ENCODE measurements around the gene HK1. TPM values are rescaled to one million over a fixed set of nuclear protein-coding genes. Genes with fewer than 3 reads are reported as not detected.

HK1 gene
- total RNA-seq, 2 donors from 2014 or later: 73.3 to 83.3 TPM

- intact Hi-C loops (cut with DNase I): loop anchor here (5.0 kb wide), 2 partner anchors 101 to 231 kb away; no protein-coding TSS in a partner anchor
- H3K27ac ChIP-seq: peak overlapping the region; percentile 33
- H3K36me3 ChIP-seq: no peaks in the 10 kb centered on the region
- no peaks in the 10 kb centered on the region for H3K9me3 ChIP-seq
- no peak for DNase-seq
- no peaks in the 10 kb centered on the region for H3K27me3 ChIP-seq
- no peak overlapping the region for H3K4me3 ChIP-seq
- H3K4me1 ChIP-seq: no peaks in the 10 kb centered on the region
- peak overlapping the region in 1 of 2 donors; percentile 4 for H3K9ac ChIP-seq (ENCODE audit: low read depth in 2 of 2, low read length in 2 of 2)
- TF ChIP-seq, protein P1, sequence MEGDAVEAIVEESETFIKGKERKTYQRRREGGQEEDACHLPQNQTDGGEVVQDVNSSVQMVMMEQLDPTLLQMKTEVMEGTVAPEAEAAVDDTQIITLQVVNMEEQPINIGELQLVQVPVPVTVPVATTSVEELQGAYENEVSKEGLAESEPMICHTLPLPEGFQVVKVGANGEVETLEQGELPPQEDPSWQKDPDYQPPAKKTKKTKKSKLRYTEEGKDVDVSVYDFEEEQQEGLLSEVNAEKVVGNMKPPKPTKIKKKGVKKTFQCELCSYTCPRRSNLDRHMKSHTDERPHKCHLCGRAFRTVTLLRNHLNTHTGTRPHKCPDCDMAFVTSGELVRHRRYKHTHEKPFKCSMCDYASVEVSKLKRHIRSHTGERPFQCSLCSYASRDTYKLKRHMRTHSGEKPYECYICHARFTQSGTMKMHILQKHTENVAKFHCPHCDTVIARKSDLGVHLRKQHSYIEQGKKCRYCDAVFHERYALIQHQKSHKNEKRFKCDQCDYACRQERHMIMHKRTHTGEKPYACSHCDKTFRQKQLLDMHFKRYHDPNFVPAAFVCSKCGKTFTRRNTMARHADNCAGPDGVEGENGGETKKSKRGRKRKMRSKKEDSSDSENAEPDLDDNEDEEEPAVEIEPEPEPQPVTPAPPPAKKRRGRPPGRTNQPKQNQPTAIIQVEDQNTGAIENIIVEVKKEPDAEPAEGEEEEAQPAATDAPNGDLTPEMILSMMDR (IDR thresholded peaks at IDR 0.05): no peak
Observed at GRCh38 chr10:69406302-69406811, 128.1 kb downstream of the HK1 start.

- Histone ChIP-seq H3K27ac (no peak overlapping the region), H3K9me3 (no peaks in the 10 kb centered on the region), H3K9ac (ENCODE audit: low read depth in 2 of 2, low read length in 2 of 2) (peak overlapping the region in 1 of 2 donors; percentile 4), H3K4me1 (no peaks in the 10 kb centered on the region), H3K4me3 (no peak overlapping the region), H3K27me3 (no peaks in the 10 kb centered on the region), H3K36me3 (no peaks in the 10 kb centered on the region)
- TF ChIP-seq, protein P1 (IDR thresholded peaks at IDR 0.05): no peak
- DNase-seq: no peak
- intact Hi-C loops (cut with DNase I): loop anchor here (5.0 kb wide), 2 partner anchors 100 to 230 kb away; no protein-coding TSS in a partner anchor
Observed at GRCh38 chr10:69406816-69407580, 128.7 kb downstream of the HK1 start.

DNA sequence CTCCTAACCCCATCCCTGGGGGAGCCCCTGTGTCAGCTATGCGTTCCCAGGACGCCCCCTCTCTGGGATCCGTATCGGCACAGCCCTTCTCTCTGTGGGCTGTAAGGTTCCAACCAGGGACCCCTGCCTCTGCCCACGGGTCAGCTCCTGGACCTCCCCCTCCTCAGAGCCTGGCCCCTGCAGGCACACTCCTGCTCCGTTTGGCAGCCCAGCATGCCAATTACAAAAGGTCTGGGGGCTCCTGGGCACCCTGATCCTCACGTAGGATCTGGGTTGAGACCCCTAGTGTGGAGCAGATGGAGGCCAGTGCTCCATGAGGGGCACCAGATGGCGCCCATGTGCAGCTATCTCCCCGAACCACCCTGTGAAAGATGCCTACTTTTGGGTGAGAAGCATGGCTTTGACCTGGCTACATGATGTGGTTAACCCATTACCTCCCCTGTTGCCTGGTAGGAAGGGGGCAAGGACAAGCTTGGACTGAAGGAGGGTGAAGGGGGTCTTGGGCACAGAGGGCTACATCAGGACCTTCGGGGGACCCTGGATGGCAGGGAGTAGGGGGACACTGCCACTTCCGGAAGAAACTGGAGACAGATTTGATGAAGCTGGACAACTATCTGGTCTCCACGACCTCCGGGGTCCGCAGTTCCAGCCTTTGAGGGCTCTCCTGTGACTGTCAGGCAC, 129.5 kb downstream of the HK1 start:
- no peaks in the 10 kb centered on the region for H3K4me1 ChIP-seq
- H3K27me3 ChIP-seq: no peaks in the 10 kb centered on the region
- intact Hi-C loops (cut with DNase I): loop anchor here (5.0 kb wide), 2 partner anchors 100 to 230 kb away; no protein-coding TSS in a partner anchor
- peak overlapping the region; percentile 71 for H3K27ac ChIP-seq
- DNase-seq: no peak
- H3K9ac ChIP-seq (ENCODE audit: low read depth in 2 of 2, low read length in 2 of 2): peak overlapping the region in 1 of 2 donors; percentile 8
- TF ChIP-seq, protein P1 (IDR thresholded peaks at IDR 0.05): peak; percentile 19
- H3K36me3 ChIP-seq: no peaks in the 10 kb centered on the region
- no peak overlapping the region for H3K4me3 ChIP-seq
- H3K9me3 ChIP-seq: no peaks in the 10 kb centered on the region

DNA sequence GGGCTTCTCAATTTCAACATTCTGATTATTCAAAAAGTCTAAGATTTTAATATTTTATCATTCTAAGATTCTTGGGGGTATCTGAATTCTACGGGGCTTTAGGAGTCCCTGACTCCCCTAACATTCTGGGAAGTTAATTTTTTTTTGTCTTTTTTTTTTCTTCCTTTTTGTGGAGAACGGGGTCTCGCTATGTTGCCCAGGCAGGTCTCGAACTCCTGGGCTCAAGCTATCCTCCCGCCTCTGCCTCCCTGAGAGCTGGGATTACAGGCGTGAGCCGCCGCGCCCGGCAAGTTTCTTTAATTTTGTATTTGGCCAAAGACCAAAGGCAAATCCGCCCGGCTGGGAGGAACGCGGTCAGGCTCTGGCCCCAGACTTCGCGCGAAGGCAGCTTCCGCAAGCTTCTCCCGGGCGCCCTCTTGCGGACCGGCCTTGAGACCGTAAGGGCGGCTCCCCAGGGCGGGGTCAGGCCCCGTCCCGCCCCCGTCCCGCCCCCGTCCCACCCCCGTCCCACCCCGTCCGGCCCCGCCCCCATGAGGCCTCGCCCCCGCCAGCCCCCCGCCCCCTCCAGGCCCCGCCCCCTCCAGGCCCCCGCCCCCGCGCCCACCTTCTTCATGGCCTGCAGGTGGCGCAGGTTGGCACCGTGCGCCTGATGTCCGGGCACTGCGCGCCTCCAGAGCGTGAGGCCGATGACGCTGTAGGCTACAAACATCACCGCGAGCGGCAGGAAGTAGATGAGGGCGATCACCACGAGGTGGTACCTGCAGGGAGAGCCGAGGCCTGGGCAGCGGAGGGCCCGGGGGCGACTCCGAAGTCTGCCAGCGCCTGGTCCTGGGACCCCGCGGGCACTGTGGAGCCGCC, 130.3 kb downstream of the HK1 start:
- Histone ChIP-seq H3K9me3 (no peaks in the 10 kb centered on the region), H3K9ac (ENCODE audit: low read depth in 2 of 2, low read length in 2 of 2) (peak overlapping the region in 1 of 2 donors; percentile 4), H3K4me3 (peak overlapping the region; percentile 13), H3K27me3 (no peaks in the 10 kb centered on the region), H3K4me1 (no peaks in the 10 kb centered on the region), H3K27ac (peak overlapping the region; percentile 90), H3K36me3 (no peaks in the 10 kb centered on the region)
- intact Hi-C loops (cut with DNase I): loop anchor here (1.0 to 5.0 kb wide), 3 partner anchors 13 to 229 kb away; no protein-coding TSS in a partner anchor
- TF ChIP-seq, protein P1 (IDR thresholded peaks at IDR 0.05): peak; percentile 74
- peak; percentile 97 for DNase-seq

- no peaks in the 10 kb centered on the region for H3K4me1 ChIP-seq
- no peaks in the 10 kb centered on the region for H3K36me3 ChIP-seq
- H3K27ac ChIP-seq: peak overlapping the region; percentile 90
- H3K4me3 ChIP-seq: peak overlapping the region; percentile 13
- intact Hi-C loops (cut with DNase I): loop anchor here (1.0 to 5.0 kb wide), 3 partner anchors 12 to 228 kb away; no protein-coding TSS in a partner anchor
- TF ChIP-seq, protein P1 (IDR thresholded peaks at IDR 0.05): no peak
- H3K27me3 ChIP-seq: no peaks in the 10 kb centered on the region
- H3K9me3 ChIP-seq: no peaks in the 10 kb centered on the region
- no peak overlapping the region for H3K9ac ChIP-seq (ENCODE audit: low read depth in 2 of 2, low read length in 2 of 2)
- no peak for DNase-seq
Observed at GRCh38 chr10:69409176-69409495, 130.8 kb downstream of the HK1 start.
